Calu3 (cell line): ENCODE data around the gene ADCK2. TPM values are rescaled to one million over a fixed set of nuclear protein-coding genes. Genes with fewer than 3 reads are reported as not detected.

Source experiments
- BruUV-seq: library from RNA; stranded (reverse); fragments of 400-500 nt; replicated peaks from 2 replicates; lab custom pipeline; 2021; lab: Mats Ljungman, UMichigan
- CTCF ChIA-PET: fragments of 300-600 bp; sonication (Branson Sonifier 250); formaldehyde crosslinking; loops from one replicate; lab custom pipeline; 2022; ENCODE audit warnings: antibody characterized with exemption; lab: Charles Lee
- DNase-seq: peaks from one replicate; pipeline ENCODE4 v3.0.0; 2022
- H3K27ac Mint-ChIP-seq: one replicate; pipeline ENCODE4 v1.8.0; 2022; ENCODE audit warnings: mixed read lengths; ENCODE audit not compliant: unreplicated experiment
- H3K27me3 Mint-ChIP-seq: one replicate; pipeline ENCODE4 v1.8.0; 2022; ENCODE audit warnings: mixed read lengths; ENCODE audit not compliant: unreplicated experiment
- H3K36me3 Mint-ChIP-seq: one replicate; pipeline ENCODE4 v1.8.0; 2022; ENCODE audit warnings: mild to moderate bottlenecking, moderate library complexity, mixed read lengths; ENCODE audit not compliant: insufficient read depth, unreplicated experiment
- H3K4me1 Mint-ChIP-seq: one replicate; pipeline ENCODE4 v1.8.0; 2022; ENCODE audit warnings: mild to moderate bottlenecking, low read depth, mixed read lengths; ENCODE audit not compliant: unreplicated experiment
- H3K4me3 Mint-ChIP-seq: one replicate; pipeline ENCODE4 v1.8.0; 2022; ENCODE audit warnings: mild to moderate bottlenecking, low read depth, moderate library complexity, mixed read lengths; ENCODE audit not compliant: unreplicated experiment
- H3K9me3 Mint-ChIP-seq: one replicate; pipeline ENCODE4 v1.8.0; 2022; ENCODE audit warnings: low read depth, mixed read lengths; ENCODE audit not compliant: unreplicated experiment
- CTCF ChIP-seq: fragments of 200-600 bp; IDR thresholded peaks from one replicate; pipeline ENCODE4 v1.8.0; 2022; ENCODE audit warnings: antibody characterized with exemption; ENCODE audit not compliant: unreplicated experiment
- intact Hi-C: fragments of 100-400 bp; cut with micrococcal nuclease; formaldehyde crosslinking; loops from one replicate; pipeline ENCODE4 v1.10.0; 2022; ENCODE audit not compliant: unreplicated experiment
- total RNA-seq: library from RNA; stranded (reverse); gene quantifications from 2 replicates; pipeline ENCODE4 v1.2.3, GENCODE V29; 2022

ADCK2 gene
- total RNA-seq, 1 experiment from 2014 or later = 12.6 TPM

DNA sequence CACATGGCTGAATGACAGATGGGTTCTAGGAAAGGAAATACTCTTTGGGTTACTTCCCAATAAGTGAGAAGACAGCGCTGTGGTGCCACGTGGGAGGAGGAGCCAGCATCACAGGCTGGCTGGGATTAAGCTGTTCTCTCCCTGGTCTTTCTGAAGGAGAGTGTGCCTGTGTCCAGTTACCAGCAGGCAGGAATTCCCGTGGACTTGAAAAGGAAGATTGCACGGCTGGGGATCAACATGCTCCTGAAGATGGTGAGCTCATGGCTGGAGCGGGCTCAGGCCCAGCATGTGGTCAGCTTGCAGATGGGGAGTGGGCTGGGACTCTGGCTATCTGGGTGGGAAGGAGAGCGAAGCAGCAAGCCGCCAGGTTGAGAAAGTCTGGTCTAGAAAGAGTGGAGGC, 8.1 kb downstream of the ADCK2 start:
- Mint-ChIP-seq H3K36me3 (peaks cover 13% of the 10 kb centered on the region), H3K27ac (no peak overlapping the region), H3K4me1 (no peaks in the 10 kb centered on the region), H3K4me3 (no peak overlapping the region), H3K27me3 (no peaks in the 10 kb centered on the region), H3K9me3 (no peaks in the 10 kb centered on the region)
- BruUV-seq = no TSS peak
- CTCF ChIA-PET = no interaction called here
- DNase-seq = no peak
- TF ChIP-seq CTCF = no peak
- intact Hi-C loops = no loop called here

GRCh38 chr7:140681766-140682165, 9.0 kb downstream of the ADCK2 start:
- TF ChIP-seq CTCF = no peak
- no peak for DNase-seq
- no peak overlapping the region for H3K27ac Mint-ChIP-seq
- H3K4me3 Mint-ChIP-seq = no peak overlapping the region
- H3K9me3 Mint-ChIP-seq = no peaks in the 10 kb centered on the region
- no TSS peak for BruUV-seq
- no peaks in the 10 kb centered on the region for H3K4me1 Mint-ChIP-seq
- CTCF ChIA-PET = no interaction called here
- H3K36me3 Mint-ChIP-seq = peaks cover 13% of the 10 kb centered on the region
- H3K27me3 Mint-ChIP-seq = no peaks in the 10 kb centered on the region
- intact Hi-C loops = no loop called here

DNA sequence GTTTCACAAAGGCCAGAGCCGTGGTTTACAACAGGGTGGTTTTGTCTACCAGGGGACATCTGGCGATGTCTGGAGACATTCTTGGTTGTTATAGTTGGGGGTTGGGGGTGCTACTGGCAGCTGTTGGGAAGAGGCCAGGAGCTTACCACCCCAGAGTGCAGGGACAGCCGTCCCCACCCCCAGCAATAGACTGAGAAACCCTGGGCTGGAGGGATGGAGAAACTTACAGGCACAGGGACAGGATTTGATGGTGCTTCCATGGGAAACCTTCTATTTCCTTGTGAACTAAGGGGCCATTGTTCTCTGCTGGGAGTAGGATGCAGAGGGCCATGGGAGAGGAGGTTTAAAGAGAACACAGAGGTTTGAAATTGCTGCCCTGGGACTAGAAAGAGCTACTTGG, 10.9 kb downstream of the ADCK2 start:
- CTCF ChIA-PET = no interaction called here
- no peak for TF ChIP-seq CTCF

DNA sequence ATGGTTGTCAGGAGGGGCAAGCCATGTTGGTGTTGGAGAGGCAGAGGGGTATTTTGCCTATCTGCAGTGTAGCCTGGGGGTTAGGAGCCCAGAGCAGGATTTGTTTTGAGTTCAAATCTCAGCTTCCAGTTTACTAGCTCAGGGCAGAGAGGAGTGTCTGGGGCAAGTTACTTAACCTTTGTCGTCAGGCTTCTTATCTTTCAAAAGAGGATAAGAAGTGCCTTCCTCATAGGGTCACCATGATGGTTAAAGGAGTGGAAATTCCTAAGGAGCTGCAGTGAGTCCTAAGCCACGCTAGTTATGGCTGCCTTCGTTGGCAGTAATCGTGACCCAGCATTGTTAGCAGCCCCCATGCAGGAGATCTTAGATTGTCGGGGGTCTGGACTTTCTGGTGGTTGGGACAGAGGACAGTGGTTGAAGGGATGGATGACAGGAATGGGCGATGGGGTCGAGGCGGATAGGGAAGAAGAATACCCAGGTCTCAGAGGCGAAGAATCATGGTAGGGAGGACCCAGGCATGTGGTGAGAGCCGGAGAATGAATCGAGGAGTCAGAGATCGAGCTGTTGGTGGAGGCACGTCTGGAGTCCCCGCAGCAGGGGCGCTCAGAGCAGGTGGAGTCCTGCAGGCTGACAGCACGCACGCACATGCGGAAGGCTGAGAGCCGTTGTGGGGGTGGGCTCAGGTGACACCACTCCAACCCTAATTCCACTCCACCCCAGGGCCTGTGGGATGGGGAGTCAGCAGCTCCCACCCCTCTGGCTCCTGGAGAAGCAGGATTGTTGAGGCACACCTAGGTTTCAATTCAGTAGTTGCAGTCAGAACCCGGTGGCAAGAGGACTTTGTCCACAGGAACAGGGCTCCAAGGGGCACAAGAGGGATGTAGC, 11.6 kb downstream of the ADCK2 start:
- no peak for DNase-seq
- H3K4me3 Mint-ChIP-seq = no peak overlapping the region
- no peaks in the 10 kb centered on the region for H3K27me3 Mint-ChIP-seq
- no peaks in the 10 kb centered on the region for H3K9me3 Mint-ChIP-seq
- no peaks in the 10 kb centered on the region for H3K4me1 Mint-ChIP-seq
- CTCF ChIA-PET = no interaction called here
- intact Hi-C loops = no loop called here
- no TSS peak for BruUV-seq
- peaks cover 9% of the 10 kb centered on the region for H3K36me3 Mint-ChIP-seq
- no peak overlapping the region for H3K27ac Mint-ChIP-seq
- TF ChIP-seq CTCF = no peak

More for the DNA sequence above, 10.9 kb downstream of the ADCK2 start:
- H3K36me3 Mint-ChIP-seq = peaks cover 13% of the 10 kb centered on the region
- H3K27ac Mint-ChIP-seq = no peak overlapping the region
- intact Hi-C loops = no loop called here
- no peak for DNase-seq
- BruUV-seq = no TSS peak
- H3K4me3 Mint-ChIP-seq = no peak overlapping the region
- no peaks in the 10 kb centered on the region for H3K9me3 Mint-ChIP-seq
- no peaks in the 10 kb centered on the region for H3K4me1 Mint-ChIP-seq
- H3K27me3 Mint-ChIP-seq = no peaks in the 10 kb centered on the region
